ENCODE measurements around the gene SPON1.
"Not testable (repeated sequence)": the region's sequence is repeated elsewhere in the genome, so short reads cannot be mapped to it uniquely, and the experiment has no call there.

The SPON1 gene

GRCh38 chr11:14022251-14022650 lies 59.7 kb downstream of the SPON1 start:
- Mint-ChIP-seq H3K36me3 (ENCODE audit: low read depth) (no peaks in the 10 kb centered on the region), H3K9me3 (no peaks in the 10 kb centered on the region), H3K27ac (no peak overlapping the region), H3K4me3 (no peak overlapping the region), H3K4me1 (no peaks in the 10 kb centered on the region), H3K27me3 (no peaks in the 10 kb centered on the region)
- DNase-seq = no peak
- no peak for ATAC-seq

DNA sequence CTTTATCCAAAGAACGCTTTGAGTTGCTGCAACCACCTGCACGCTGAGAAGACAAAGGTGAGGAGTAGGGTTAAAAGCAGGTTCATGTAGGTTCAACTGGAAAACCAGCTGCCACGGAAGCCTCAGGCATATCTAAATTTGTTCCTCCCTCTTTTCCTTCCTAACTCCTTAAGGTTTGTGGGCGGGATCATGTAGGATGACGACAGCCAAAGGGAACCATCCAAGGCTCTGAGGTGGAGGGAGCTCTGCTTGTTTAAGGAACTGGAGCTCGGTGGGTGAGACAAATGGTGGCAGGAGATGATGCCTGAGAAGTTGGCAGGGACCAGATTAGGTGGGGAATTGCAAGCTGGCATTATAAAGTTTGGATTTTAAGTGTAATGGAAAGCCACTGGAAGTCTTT lies 60.3 kb downstream of the SPON1 start:
- no peaks in the 10 kb centered on the region for H3K27me3 Mint-ChIP-seq
- no peaks in the 10 kb centered on the region for H3K36me3 Mint-ChIP-seq (ENCODE audit: low read depth)
- H3K4me1 Mint-ChIP-seq = no peaks in the 10 kb centered on the region
- no peak for ATAC-seq
- H3K27ac Mint-ChIP-seq = no peak overlapping the region
- no peaks in the 10 kb centered on the region for H3K9me3 Mint-ChIP-seq
- no peak for DNase-seq
- no peak overlapping the region for H3K4me3 Mint-ChIP-seq

DNA sequence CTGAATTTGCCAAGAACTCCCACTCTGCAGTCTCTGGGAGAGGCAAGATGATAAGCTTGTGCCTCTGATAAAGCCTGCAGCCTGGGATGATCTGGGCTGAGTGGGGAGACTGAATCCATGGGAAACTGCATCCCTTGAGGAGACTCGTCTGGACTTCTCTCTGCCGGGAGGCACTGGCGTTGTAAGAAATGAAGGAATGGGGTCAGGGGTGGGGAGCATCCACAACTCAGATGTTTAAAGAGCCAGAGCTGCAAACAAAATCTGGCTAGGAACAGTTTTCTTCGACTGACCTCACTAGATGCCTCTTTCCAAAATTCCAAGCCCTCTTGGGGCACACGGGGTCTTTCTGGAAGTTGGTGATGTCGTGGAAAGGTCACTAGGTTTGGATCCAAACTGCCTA lies 64.4 kb downstream of the SPON1 start:
- H3K4me1 Mint-ChIP-seq = no peaks in the 10 kb centered on the region
- ATAC-seq (no peak), DNase-seq (no peak)
- H3K4me3 Mint-ChIP-seq = no peak overlapping the region
- H3K9me3 Mint-ChIP-seq = no peaks in the 10 kb centered on the region
- H3K27ac Mint-ChIP-seq = no peak overlapping the region
- H3K27me3 Mint-ChIP-seq = no peaks in the 10 kb centered on the region
- no peaks in the 10 kb centered on the region for H3K36me3 Mint-ChIP-seq (ENCODE audit: low read depth)

- no peaks in the 10 kb centered on the region for H3K4me1 Mint-ChIP-seq
- no peak overlapping the region for H3K27ac Mint-ChIP-seq
- no peaks in the 10 kb centered on the region for H3K9me3 Mint-ChIP-seq
- no peak overlapping the region for H3K4me3 Mint-ChIP-seq
- H3K27me3 Mint-ChIP-seq = no peaks in the 10 kb centered on the region
- ATAC-seq (no peak), DNase-seq (no peak)
- H3K36me3 Mint-ChIP-seq (ENCODE audit: low read depth) = no peaks in the 10 kb centered on the region
Measured at GRCh38 chr11:14027525-14027924, 65.0 kb downstream of the SPON1 start.

- H3K27ac Mint-ChIP-seq = no peak overlapping the region
- no peaks in the 10 kb centered on the region for H3K27me3 Mint-ChIP-seq
- no peaks in the 10 kb centered on the region for H3K36me3 Mint-ChIP-seq (ENCODE audit: low read depth)
- DNase-seq (no peak), ATAC-seq (no peak)
- H3K4me3 Mint-ChIP-seq = no peak overlapping the region
- no peaks in the 10 kb centered on the region for H3K4me1 Mint-ChIP-seq
- H3K9me3 Mint-ChIP-seq = no peaks in the 10 kb centered on the region
Measured at GRCh38 chr11:14029440-14029839, 66.9 kb downstream of the SPON1 start.

DNA sequence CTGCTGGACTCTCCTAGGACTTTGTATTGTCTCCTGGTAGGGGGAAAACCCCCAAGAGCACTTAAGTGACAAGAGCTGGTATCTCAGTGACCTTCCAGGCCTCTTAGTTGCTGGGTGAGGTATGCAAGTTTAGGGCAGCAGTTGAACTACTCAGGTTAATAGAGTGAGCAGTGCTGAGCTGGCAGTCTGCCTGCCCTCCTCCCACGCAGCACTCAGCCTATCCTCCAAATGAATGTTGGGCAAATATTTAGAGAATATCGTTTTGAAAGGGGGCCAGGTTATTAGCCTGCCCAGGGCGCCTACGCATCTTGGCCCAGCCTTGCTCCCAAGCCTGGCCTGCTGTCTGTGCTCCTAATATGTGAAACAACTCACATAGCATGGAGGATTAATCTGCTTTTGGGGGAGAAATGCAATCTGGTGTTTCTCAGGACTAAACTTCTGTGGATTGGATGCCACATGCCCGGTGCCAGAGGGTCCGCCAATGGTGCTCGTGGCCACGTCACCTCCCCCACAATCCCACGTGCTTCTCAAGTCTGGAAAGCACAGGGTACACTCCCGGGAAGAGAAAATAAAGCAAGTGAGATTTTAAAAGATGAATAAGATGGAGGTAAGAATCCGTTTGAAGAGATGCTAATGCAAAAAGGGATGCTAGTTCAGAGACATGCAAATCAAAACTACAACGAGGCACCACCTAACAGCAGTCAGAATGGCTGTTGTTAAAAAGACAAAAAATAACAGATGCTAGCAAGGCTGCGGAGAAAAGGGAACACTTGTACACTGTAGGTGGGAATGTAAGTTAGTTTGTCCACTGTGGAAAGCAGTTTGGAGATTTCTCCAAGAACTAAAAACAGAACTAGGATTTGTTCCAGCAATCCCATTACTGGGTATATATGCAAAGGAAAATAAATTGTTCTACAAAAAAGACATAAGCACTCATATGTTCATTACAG lies 67.7 kb downstream of the SPON1 start:
- H3K36me3 Mint-ChIP-seq (ENCODE audit: low read depth) = no peaks in the 10 kb centered on the region
- DNase-seq = no peak
- peak; percentile 24 for ATAC-seq
- no peak overlapping the region for H3K27ac Mint-ChIP-seq
- no peaks in the 10 kb centered on the region for H3K27me3 Mint-ChIP-seq
- H3K9me3 Mint-ChIP-seq = no peaks in the 10 kb centered on the region
- no peak overlapping the region for H3K4me3 Mint-ChIP-seq
- H3K4me1 Mint-ChIP-seq = no peaks in the 10 kb centered on the region

DNA sequence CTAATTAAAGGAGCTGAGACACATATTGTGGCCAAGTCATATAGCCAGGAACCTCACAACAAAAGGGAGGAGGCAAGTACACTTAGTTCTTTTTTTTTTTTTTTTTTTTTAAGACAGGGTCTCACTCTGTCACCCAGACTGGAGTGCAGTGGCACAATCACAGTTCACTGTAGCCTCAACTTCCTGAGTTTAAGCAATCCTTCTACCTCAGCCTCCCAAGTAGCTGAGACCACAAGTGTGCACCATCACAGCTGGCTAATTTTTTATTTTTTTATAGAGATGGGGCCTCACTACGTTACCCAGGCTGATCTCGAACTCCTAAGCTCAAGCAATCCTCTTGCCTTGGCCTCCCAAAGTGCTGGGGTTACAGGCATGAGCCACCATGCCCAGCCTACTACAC lies 73.0 kb downstream of the SPON1 start:
- ATAC-seq; H3K4me3 Mint-ChIP-seq; H3K4me1 Mint-ChIP-seq; DNase-seq; H3K27me3 Mint-ChIP-seq; H3K9me3 Mint-ChIP-seq; H3K36me3 Mint-ChIP-seq (ENCODE audit: low read depth); H3K27ac Mint-ChIP-seq: not testable (repeated sequence)

DNA sequence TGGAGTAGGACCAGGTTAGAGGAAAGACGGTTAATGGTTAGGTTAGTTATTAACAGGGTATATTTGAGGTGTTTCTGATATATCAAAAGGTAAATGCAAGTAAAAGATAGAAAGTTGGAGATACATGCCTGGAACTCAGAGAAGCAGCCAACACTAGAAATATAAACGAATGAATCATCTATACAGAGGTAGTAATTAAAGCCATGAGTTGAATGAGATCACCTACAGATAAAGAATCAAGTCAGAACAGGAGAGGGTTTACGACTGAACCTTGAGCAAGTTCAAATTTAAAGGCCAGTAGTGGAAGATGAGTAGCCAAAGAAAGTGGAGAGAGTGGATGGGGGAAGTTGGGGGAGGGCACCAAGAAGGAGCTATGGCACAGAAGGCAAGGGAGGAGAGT lies 73.9 kb downstream of the SPON1 start:
- DNase-seq (no peak), ATAC-seq (no peak)
- H3K27me3 Mint-ChIP-seq = no peaks in the 10 kb centered on the region
- H3K27ac Mint-ChIP-seq = no peak overlapping the region
- no peaks in the 10 kb centered on the region for H3K9me3 Mint-ChIP-seq
- no peak overlapping the region for H3K4me3 Mint-ChIP-seq
- H3K4me1 Mint-ChIP-seq = no peaks in the 10 kb centered on the region
- no peaks in the 10 kb centered on the region for H3K36me3 Mint-ChIP-seq (ENCODE audit: low read depth)

GRCh38 chr11:14041040-14041439 lies 78.5 kb downstream of the SPON1 start:
- Mint-ChIP-seq H3K4me1 (no peaks in the 10 kb centered on the region), H3K36me3 (ENCODE audit: low read depth) (no peaks in the 10 kb centered on the region), H3K9me3 (no peaks in the 10 kb centered on the region), H3K4me3 (no peak overlapping the region), H3K27me3 (no peaks in the 10 kb centered on the region), H3K27ac (no peak overlapping the region)
- ATAC-seq (no peak), DNase-seq (no peak)

- no peaks in the 10 kb centered on the region for H3K4me1 Mint-ChIP-seq
- H3K27me3 Mint-ChIP-seq = no peaks in the 10 kb centered on the region
- ATAC-seq (no peak), DNase-seq (no peak)
- no peak overlapping the region for H3K27ac Mint-ChIP-seq
- no peaks in the 10 kb centered on the region for H3K9me3 Mint-ChIP-seq
- no peaks in the 10 kb centered on the region for H3K36me3 Mint-ChIP-seq (ENCODE audit: low read depth)
- no peak overlapping the region for H3K4me3 Mint-ChIP-seq
Measured at GRCh38 chr11:14041565-14041964, 79.0 kb downstream of the SPON1 start.

DNA sequence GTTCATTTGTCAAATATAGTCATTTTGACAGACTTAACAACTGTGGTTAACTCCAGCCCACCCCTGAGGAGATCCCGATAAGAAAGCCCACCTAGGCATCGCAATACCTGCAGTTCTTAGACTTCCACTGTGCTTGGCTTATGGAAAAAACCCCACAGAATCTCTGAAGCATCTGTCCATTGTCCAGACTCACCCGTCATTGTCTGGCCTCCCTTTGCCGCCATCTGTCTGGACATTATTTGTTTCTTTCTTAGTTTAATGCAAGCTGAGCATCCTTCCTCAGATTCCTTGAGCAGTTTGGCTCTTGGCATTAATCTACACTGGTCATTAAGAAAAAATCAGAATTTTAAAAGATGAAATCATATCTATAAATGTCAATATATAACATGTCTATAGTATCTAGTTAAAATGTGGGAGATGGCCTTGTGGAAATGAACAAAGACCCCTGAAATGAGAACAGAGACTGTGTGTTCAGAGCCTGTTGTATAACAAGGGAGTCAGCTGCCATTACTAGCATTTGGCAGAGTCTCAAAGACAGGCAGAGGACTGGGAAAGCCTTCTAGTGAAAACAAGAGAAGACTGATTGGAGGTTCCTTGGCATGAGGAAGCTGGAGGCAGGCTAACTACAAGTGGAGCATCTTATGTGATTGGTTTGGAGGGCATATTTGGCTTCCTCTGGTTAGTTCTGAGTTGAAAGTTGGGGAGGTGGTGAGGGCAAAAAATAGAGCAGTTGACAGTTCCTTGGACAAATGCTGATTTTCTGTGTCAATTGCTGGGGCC lies 80.4 kb downstream of the SPON1 start:
- ATAC-seq (no peak), DNase-seq (no peak)
- Mint-ChIP-seq H3K9me3 (no peaks in the 10 kb centered on the region), H3K36me3 (ENCODE audit: low read depth) (no peaks in the 10 kb centered on the region), H3K27ac (no peak overlapping the region), H3K27me3 (no peaks in the 10 kb centered on the region), H3K4me3 (no peak overlapping the region), H3K4me1 (no peaks in the 10 kb centered on the region)

DNA sequence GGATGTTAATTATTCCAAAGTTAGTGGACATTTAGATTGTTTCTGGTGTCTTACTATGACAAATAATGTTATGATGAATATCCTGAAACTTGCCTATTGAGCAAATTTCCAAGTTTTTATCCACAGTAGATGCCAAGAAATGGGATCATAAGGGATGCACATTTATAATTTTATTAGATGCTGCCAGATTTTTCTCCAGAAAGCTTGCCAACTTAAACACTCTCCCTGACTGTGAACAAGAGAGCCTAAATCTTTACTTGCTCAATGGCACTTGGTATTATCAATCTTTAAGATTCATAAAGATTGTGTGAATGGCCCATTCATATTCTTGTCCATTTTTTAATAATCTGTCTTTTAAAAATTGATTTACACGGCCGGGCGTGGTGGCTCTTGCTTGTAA lies 82.4 kb downstream of the SPON1 start:
- Mint-ChIP-seq H3K4me3 (no peak overlapping the region), H3K27me3 (no peaks in the 10 kb centered on the region), H3K9me3 (no peaks in the 10 kb centered on the region), H3K4me1 (no peaks in the 10 kb centered on the region), H3K27ac (no peak overlapping the region), H3K36me3 (ENCODE audit: low read depth) (no peaks in the 10 kb centered on the region)
- no peak for DNase-seq
- no peak for ATAC-seq

DNA sequence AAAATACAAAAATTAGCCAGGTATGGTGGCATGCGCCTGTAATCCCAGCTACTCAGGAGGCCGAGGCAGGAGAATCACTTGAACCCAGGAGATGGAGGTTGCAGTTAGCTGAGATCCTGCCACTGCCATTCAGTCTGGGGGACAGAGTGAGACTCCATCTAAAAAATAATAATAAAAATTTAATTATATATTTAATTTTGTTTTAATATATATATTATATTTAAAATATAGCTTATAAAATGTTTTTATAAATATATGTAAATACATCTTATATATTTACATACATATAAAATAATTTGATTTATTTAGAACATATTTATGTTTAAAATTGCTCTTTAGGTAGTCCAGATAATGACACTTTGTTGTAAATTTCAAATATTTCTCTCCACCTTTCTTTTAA lies 82.9 kb downstream of the SPON1 start:
- H3K27ac Mint-ChIP-seq = no peak overlapping the region
- no peaks in the 10 kb centered on the region for H3K4me1 Mint-ChIP-seq
- DNase-seq (no peak), ATAC-seq (no peak)
- H3K9me3 Mint-ChIP-seq = no peaks in the 10 kb centered on the region
- no peaks in the 10 kb centered on the region for H3K27me3 Mint-ChIP-seq
- H3K4me3 Mint-ChIP-seq = no peak overlapping the region
- H3K36me3 Mint-ChIP-seq (ENCODE audit: low read depth) = no peaks in the 10 kb centered on the region

- Mint-ChIP-seq H3K27me3 (no peaks in the 10 kb centered on the region), H3K4me3 (no peak overlapping the region), H3K27ac (no peak overlapping the region), H3K36me3 (ENCODE audit: low read depth) (no peaks in the 10 kb centered on the region), H3K9me3 (no peaks in the 10 kb centered on the region), H3K4me1 (peaks cover 16% of the 10 kb centered on the region)
- ATAC-seq (no peak), DNase-seq (no peak)
Measured at GRCh38 chr11:14052198-14052597, 89.7 kb downstream of the SPON1 start.

Data from activated naive CD8-positive, alpha-beta T cell treated with anti-CD3 and anti-CD28 coated beads, Interleukin-2, amount 50 U/mL, for 24 hours (primary cell).